Central memory CD8-positive, alpha-beta T cell (primary cell): ENCODE results near the gene LMNB1.
"Not testable (repeated sequence)": the region's sequence is repeated elsewhere in the genome, so short reads cannot be mapped to it uniquely, and the experiment has no call there.

Experiments
- ATAC-seq: fragments of 150-1000 bp; cut with Tn5 transposase; replicated peaks from 2 replicates; pipeline ENCODE4 v1.10.0; 2022; ENCODE audit warnings: mild to moderate bottlenecking, moderate FRiP score, moderate number of reproducible peaks; ENCODE audit not compliant: poor library complexity, severe bottlenecking; ENCODE audit errors: extremely low read depth
- DNase-seq, 2 donors: peaks; one replicate each; pipeline ENCODE4 v3.0.0; 2021; ENCODE audit warnings: low spot score in 2 of 2
- H3K27ac Mint-ChIP-seq: one replicate; pipeline ENCODE4 v1.8.0; 2022; ENCODE audit warnings: low read depth, mild to moderate bottlenecking, moderate library complexity, mixed read lengths
- H3K27me3 Mint-ChIP-seq: one replicate; pipeline ENCODE4 v1.8.0; 2022; ENCODE audit warnings: mixed read lengths
- H3K36me3 Mint-ChIP-seq: one replicate; pipeline ENCODE4 v1.8.0; 2022; ENCODE audit warnings: mild to moderate bottlenecking, moderate library complexity, mixed read lengths; ENCODE audit not compliant: insufficient read depth
- H3K4me1 Mint-ChIP-seq: one replicate; pipeline ENCODE4 v1.8.0; 2022; ENCODE audit warnings: mixed read lengths
- H3K4me3 Mint-ChIP-seq: one replicate; pipeline ENCODE4 v1.8.0; 2022; ENCODE audit warnings: mild to moderate bottlenecking, moderate library complexity, mixed read lengths
- H3K9me3 Mint-ChIP-seq: one replicate; pipeline ENCODE4 v1.8.0; 2022; ENCODE audit warnings: mixed read lengths

LMNB1 gene

GRCh38 chr5:126793648-126794047, 16.7 kb downstream of the LMNB1 start:
- not testable (repeated sequence) for H3K4me3 Mint-ChIP-seq, ATAC-seq, H3K27me3 Mint-ChIP-seq, H3K27ac Mint-ChIP-seq, H3K9me3 Mint-ChIP-seq, DNase-seq, H3K36me3 Mint-ChIP-seq
- H3K4me1 Mint-ChIP-seq: peaks cover 30% of the 10 kb centered on the region

- DNase-seq: no peak
- no peaks in the 10 kb centered on the region for H3K27me3 Mint-ChIP-seq
- peaks cover 2% of the 10 kb centered on the region for H3K36me3 Mint-ChIP-seq
- H3K27ac Mint-ChIP-seq: no peak overlapping the region
- H3K9me3 Mint-ChIP-seq: no peaks in the 10 kb centered on the region
- no peak for ATAC-seq
- no peak overlapping the region for H3K4me3 Mint-ChIP-seq
- peaks cover 27% of the 10 kb centered on the region for H3K4me1 Mint-ChIP-seq
These were observed 17.4 kb downstream of the LMNB1 start for GRCh38 chr5:126794157-126794828.

- DNase-seq (no peak), ATAC-seq (no peak)
- H3K27ac Mint-ChIP-seq: no peak overlapping the region
- H3K4me3 Mint-ChIP-seq: no peak overlapping the region
- no peaks in the 10 kb centered on the region for H3K27me3 Mint-ChIP-seq
- no peaks in the 10 kb centered on the region for H3K9me3 Mint-ChIP-seq
- peaks cover 2% of the 10 kb centered on the region for H3K36me3 Mint-ChIP-seq
- peaks cover 18% of the 10 kb centered on the region for H3K4me1 Mint-ChIP-seq
These were observed 22.8 kb downstream of the LMNB1 start for GRCh38 chr5:126799780-126800179.

- Mint-ChIP-seq H3K27ac (no peak overlapping the region), H3K36me3 (peaks cover 9% of the 10 kb centered on the region), H3K9me3 (no peaks in the 10 kb centered on the region), H3K4me1 (peaks cover 13% of the 10 kb centered on the region), H3K27me3 (no peaks in the 10 kb centered on the region), H3K4me3 (no peak overlapping the region)
- DNase-seq: no peak
- no peak for ATAC-seq
These were observed 24.4 kb downstream of the LMNB1 start for GRCh38 chr5:126801174-126801991.

DNA sequence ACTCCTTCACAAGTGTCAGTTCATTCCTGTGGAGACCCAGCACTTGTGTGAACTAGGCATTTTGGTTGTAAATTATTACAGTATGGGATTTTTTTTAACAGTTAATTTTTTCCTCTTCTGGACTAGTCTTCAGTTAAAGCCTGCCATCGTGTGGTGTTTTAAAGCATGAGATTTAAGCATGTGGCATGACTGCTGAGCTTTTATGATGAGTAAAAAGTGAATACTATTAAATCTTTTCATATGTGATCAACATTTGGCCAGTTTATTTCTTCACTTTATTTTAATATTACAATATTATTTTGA, 25.0 kb downstream of the LMNB1 start:
- ATAC-seq (no peak), DNase-seq (no peak)
- Mint-ChIP-seq H3K4me1 (peaks cover 12% of the 10 kb centered on the region), H3K4me3 (no peak overlapping the region), H3K27ac (no peak overlapping the region), H3K36me3 (peaks cover 13% of the 10 kb centered on the region), H3K27me3 (no peaks in the 10 kb centered on the region), H3K9me3 (no peaks in the 10 kb centered on the region)

DNA sequence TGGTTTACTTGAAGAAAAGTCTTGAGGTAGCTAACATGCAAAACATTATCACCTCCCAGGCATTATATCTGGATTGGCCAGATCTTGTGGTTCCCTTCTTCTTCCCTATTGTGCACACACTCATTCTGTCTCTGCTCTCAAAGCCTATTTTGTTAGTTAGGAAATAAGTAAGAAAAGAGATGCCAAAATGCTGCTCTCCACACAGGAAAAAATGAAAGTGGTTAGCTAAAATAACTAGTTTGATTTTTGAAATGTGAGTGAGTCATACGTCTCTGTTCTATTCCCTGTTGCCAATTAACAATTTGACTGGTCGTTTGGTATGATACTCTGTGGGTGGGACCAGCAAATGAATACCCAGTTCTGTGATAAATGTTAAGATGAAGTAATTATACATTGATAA, 28.1 kb downstream of the LMNB1 start:
- Mint-ChIP-seq H3K36me3 (peaks cover 21% of the 10 kb centered on the region), H3K27me3 (no peaks in the 10 kb centered on the region), H3K4me3 (no peak overlapping the region), H3K9me3 (no peaks in the 10 kb centered on the region), H3K4me1 (peaks cover 13% of the 10 kb centered on the region), H3K27ac (no peak overlapping the region)
- ATAC-seq (no peak), DNase-seq (no peak)

DNA sequence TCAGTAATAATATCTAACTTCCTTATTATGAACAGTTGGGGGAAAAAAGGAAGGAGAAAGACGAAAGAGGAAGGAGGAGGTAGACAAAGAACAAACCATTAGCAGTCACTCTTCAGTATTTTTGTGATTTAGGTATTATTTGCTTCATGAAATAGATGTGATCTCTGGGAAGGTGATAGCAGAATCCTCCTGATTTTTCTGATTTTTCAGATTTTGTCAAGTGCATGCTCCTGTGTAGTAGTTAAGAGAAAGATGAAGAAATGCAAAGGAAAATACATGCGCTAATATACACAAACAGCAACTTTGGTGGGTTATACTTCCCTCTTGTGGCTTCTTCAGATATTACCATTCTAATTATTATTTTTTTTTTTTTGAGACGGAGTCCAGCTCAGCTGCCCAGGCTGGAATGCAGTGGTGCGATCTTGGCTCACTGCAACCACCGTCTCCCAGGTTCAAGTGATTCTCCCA, 31.6 kb downstream of the LMNB1 start:
- peak overlapping the region; percentile 13 for H3K27ac Mint-ChIP-seq
- no peaks in the 10 kb centered on the region for H3K27me3 Mint-ChIP-seq
- no peak for ATAC-seq
- no peaks in the 10 kb centered on the region for H3K9me3 Mint-ChIP-seq
- peaks cover 32% of the 10 kb centered on the region for H3K36me3 Mint-ChIP-seq
- DNase-seq: no peak
- H3K4me3 Mint-ChIP-seq: no peak overlapping the region
- peaks cover 22% of the 10 kb centered on the region for H3K4me1 Mint-ChIP-seq

DNA sequence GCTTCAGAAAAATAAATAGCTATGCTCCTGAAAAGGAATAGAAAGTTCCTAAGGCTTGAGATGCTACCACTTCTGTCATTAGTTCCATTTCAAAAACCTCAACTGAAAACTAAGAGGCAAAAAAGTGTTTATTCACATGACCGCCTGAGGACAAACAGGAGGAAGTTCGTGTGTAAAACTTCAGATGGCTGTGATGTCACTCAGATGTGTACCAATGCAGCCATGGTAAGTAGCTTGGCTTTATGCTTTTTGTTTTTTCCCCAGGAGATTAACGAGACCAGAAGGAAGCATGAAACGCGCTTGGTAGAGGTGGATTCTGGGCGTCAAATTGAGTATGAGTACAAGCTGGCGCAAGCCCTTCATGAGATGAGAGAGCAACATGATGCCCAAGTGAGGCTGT, 33.0 kb downstream of the LMNB1 start:
- no peaks in the 10 kb centered on the region for H3K27me3 Mint-ChIP-seq
- DNase-seq: no peak
- no peak for ATAC-seq
- peaks cover 36% of the 10 kb centered on the region for H3K36me3 Mint-ChIP-seq
- no peak overlapping the region for H3K4me3 Mint-ChIP-seq
- no peaks in the 10 kb centered on the region for H3K9me3 Mint-ChIP-seq
- H3K4me1 Mint-ChIP-seq: peaks cover 22% of the 10 kb centered on the region
- H3K27ac Mint-ChIP-seq: no peak overlapping the region

DNA sequence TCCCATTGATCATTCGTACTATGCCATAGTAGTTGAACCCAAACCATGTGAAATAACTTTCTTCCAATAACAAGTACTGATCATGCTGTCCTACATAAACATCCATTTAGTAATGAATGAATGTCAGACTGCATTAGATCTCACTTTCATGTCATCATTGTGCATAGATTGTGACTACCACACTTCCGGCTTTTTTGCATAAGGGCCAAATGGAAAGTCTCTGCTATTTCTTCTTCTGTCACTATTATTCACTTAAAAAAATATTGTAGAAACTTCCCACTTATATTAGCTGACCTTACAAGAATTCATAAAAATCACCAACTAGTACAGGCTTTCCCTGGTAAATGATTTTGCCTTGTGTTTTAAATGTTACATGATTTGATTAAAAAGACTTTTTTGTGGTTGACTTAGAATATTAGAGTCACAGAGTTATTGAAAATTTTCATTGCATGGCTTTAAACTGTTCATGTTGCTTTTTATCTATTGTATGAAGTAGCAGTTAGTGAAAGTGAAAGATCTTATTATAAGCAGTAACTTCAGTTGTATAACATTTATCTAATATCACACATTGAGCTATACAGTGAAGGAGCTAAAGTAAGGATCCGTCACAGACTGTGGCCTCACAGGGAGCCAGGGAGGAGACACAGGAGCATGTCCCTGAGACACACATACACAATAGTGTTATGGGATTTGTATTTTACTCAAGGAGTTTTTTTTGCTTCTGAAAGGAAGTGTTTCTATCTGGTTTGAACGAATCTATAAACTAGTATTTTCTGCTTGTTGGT, 33.9 kb downstream of the LMNB1 start:
- peak; percentile 29 for ATAC-seq
- H3K27me3 Mint-ChIP-seq: no peaks in the 10 kb centered on the region
- H3K4me1 Mint-ChIP-seq: peaks cover 22% of the 10 kb centered on the region
- peak overlapping the region; percentile 94 for H3K27ac Mint-ChIP-seq
- no peak for DNase-seq
- H3K9me3 Mint-ChIP-seq: no peaks in the 10 kb centered on the region
- peaks cover 33% of the 10 kb centered on the region for H3K36me3 Mint-ChIP-seq
- peak overlapping the region; percentile 31 for H3K4me3 Mint-ChIP-seq

GRCh38 chr5:126811515-126812198, 34.7 kb downstream of the LMNB1 start:
- H3K36me3 Mint-ChIP-seq: peaks cover 31% of the 10 kb centered on the region
- H3K4me3 Mint-ChIP-seq: peak overlapping the region; percentile 31
- ATAC-seq: peak; percentile 85
- no peaks in the 10 kb centered on the region for H3K9me3 Mint-ChIP-seq
- DNase-seq: peak in 1 of 2 donors; percentile 21
- peak overlapping the region; percentile 94 for H3K27ac Mint-ChIP-seq
- H3K27me3 Mint-ChIP-seq: no peaks in the 10 kb centered on the region
- peaks cover 27% of the 10 kb centered on the region for H3K4me1 Mint-ChIP-seq

DNA sequence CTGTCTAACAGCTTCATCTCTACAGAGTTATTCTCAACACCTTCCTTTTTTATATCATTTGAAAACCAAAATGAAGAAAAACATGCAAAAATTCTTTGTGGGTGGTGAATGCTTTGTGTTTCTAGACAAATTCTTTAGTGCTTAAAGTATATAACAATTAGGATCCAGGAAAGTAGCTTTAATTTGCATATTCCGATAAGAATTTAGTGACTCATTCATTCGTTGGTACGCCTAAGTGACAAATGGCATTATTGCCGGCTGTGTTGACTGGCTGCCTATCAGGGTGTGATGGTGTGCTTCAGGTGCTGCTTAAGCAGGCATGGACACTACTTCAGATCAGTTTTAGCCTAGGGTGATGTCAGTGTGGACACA, 35.2 kb downstream of the LMNB1 start:
- Mint-ChIP-seq H3K4me1 (peaks cover 32% of the 10 kb centered on the region), H3K36me3 (peaks cover 27% of the 10 kb centered on the region), H3K4me3 (peak overlapping the region; percentile 31), H3K27ac (peak overlapping the region; percentile 94), H3K27me3 (no peaks in the 10 kb centered on the region), H3K9me3 (no peaks in the 10 kb centered on the region)
- no peak for DNase-seq
- ATAC-seq: no peak

GRCh38 chr5:126813799-126814198, 36.9 kb downstream of the LMNB1 start:
- peaks cover 27% of the 10 kb centered on the region for H3K4me1 Mint-ChIP-seq
- not testable (repeated sequence) for H3K27me3 Mint-ChIP-seq, DNase-seq, H3K9me3 Mint-ChIP-seq, H3K4me3 Mint-ChIP-seq, ATAC-seq
- H3K36me3 Mint-ChIP-seq: peaks cover 28% of the 10 kb centered on the region
- peak overlapping the region; percentile 10 for H3K27ac Mint-ChIP-seq
